K562 (cell line): ENCODE results near the gene NPAS2. TPM values are rescaled to one million over a fixed set of nuclear protein-coding genes. Genes with fewer than 3 reads are reported as not detected.
A peak's percentile ranks its signal among the peaks of the same experiment; 100 is the strongest.

Source experiments
- ATAC-seq: fragments of 200-7000 bp; cut with Tn5 transposase; 3 replicates; pipeline ENCODE4 v1.9.1; 2020; ENCODE audit warnings: moderate library complexity
- Bru-seq: library from RNA; stranded (reverse); fragments of 400-500 nt; gene quantifications from one replicate; lab custom pipeline; 2021; lab: Mats Ljungman, UMichigan
- BruChase-seq, 2 experiments: library from RNA; stranded (reverse); fragments of 400-500 nt; gene quantifications; one replicate each; lab custom pipeline; 2021; lab: Mats Ljungman, UMichigan
- BruUV-seq: library from RNA; stranded (reverse); fragments of 400-500 nt; replicated peaks from 2 replicates; lab custom pipeline; 2021; lab: Mats Ljungman, UMichigan
- CTCF ChIA-PET: fragments of 300-600 bp; formaldehyde crosslinking; extraction: SDS; loops from one replicate; lab custom pipeline; 2021; ENCODE audit warnings: low intra/inter-chr PET ratio; lab: Yijun Ruan, JAX
- POLR2A ChIA-PET: fragments of 300-600, 350-650 bp; sonication (Branson Sonifier 250); formaldehyde crosslinking; extraction: SDS; loops from one replicate; lab custom pipeline; 2021; ENCODE audit warnings: antibody characterized with exemption, inconsistent platforms; lab: Yijun Ruan, JAX
- DNase-seq, 4 experiments: peaks; one replicate each; pipeline versions ENCODE4 v3.0.0 to v3.0.0-alpha.2; 2011 to 2018; ENCODE audit warnings: low spot score in 3 of 4, mixed read lengths in 3 of 4; ENCODE audit errors: extremely low read depth in 1 of 4
- FAIRE-seq: peaks from 2 replicates; lab custom pipeline; 2011; peaks lifted over from hg19 to GRCh38; lab: Jason Lieb, UNC
- H2AFZ ChIP-seq: 2 replicates; pipeline ENCODE4 v1.6.0; 2011; ENCODE audit warnings: low read depth, low read length, control low read depth, inconsistent platforms
- H3K27ac ChIP-seq: fragments of 200-600 bp; 3 replicates; pipeline ENCODE4 v1.8.0; 2011; ENCODE audit warnings: low read depth, mild to moderate bottlenecking, control low read depth, inconsistent platforms, low read length, moderate library complexity, mixed read lengths; ENCODE audit errors: extremely low read depth
- H3K27me3 ChIP-seq, 2 experiments: fragments of 300-600 bp in 1 of 2; 2 replicates in 1 of 2; 3 replicates in 1 of 2; pipeline versions ENCODE4 v1.6.0 to v1.8.0; 2011; ENCODE audit warnings: inconsistent platforms in 2 of 2, low read length in 2 of 2, mild to moderate bottlenecking in 1 of 2, mixed read lengths in 1 of 2, moderate library complexity in 1 of 2; ENCODE audit not compliant: control insufficient read depth in 2 of 2, insufficient read depth in 2 of 2
- H3K36me3 ChIP-seq: fragments of 300-600 bp; 3 replicates; pipeline ENCODE4 v1.8.0; 2011; ENCODE audit warnings: mild to moderate bottlenecking, low read length, inconsistent platforms; ENCODE audit not compliant: control insufficient read depth, insufficient read depth
- H3K4me1 ChIP-seq, 2 experiments: fragments of 200-600 bp in 1 of 2; replicated peaks in 1 of 2; 2 replicates in 1 of 2; 3 replicates in 1 of 2; pipeline versions ENCODE4 v1.5.1 to v1.8.0; 2011; ENCODE audit warnings: inconsistent platforms in 2 of 2, low read length in 2 of 2, mild to moderate bottlenecking in 1 of 2, mixed read lengths in 1 of 2, moderate library complexity in 1 of 2; ENCODE audit not compliant: control insufficient read depth in 2 of 2, insufficient read depth in 2 of 2
- H3K4me2 ChIP-seq: 2 replicates; pipeline ENCODE4 v1.6.1; 2011; ENCODE audit warnings: low read length, control low read depth, inconsistent platforms, mixed read lengths; ENCODE audit not compliant: insufficient read depth
- H3K4me3 ChIP-seq: fragments of 200-600 bp; sonication (generic), shearing (Covaris generic); 2 replicates; pipeline ENCODE4 v1.5.1; 2016; ENCODE audit warnings: control low read depth, inconsistent platforms
- H3K79me2 ChIP-seq: fragments of 200-600 bp; 3 replicates; pipeline ENCODE4 v1.8.0; 2011; ENCODE audit warnings: low read length, inconsistent platforms; ENCODE audit not compliant: control insufficient read depth, insufficient read depth
- H3K9ac ChIP-seq, 2 experiments: 2 replicates each; pipeline versions ENCODE4 v1.6.0 to v1.6.1; 2011; ENCODE audit warnings: low read depth in 2 of 2, low read length in 2 of 2, control low read depth in 1 of 2, inconsistent platforms in 1 of 2, mild to moderate bottlenecking in 1 of 2, mixed read lengths in 1 of 2; ENCODE audit not compliant: insufficient read depth in 1 of 2
- H3K9me1 ChIP-seq: one replicate; pipeline ENCODE4 v1.6.0; 2011; ENCODE audit warnings: inconsistent platforms, mild to moderate bottlenecking, low read length, moderate library complexity; ENCODE audit not compliant: control insufficient read depth, insufficient read depth
- H3K9me3 ChIP-seq: replicated peaks from 2 replicates; pipeline ENCODE4 v1.5.1; 2011; ENCODE audit warnings: low read depth, low read length, inconsistent platforms; ENCODE audit not compliant: control insufficient read depth, insufficient read depth
- H4K20me1 ChIP-seq: replicated peaks from 2 replicates; pipeline ENCODE4 v1.6.1; 2011; ENCODE audit warnings: low read length, inconsistent platforms, mixed read lengths; ENCODE audit not compliant: control insufficient read depth, insufficient read depth
- ASH1L ChIP-seq: fragments of 450-650 bp; IDR thresholded peaks from 2 replicates; pipeline ENCODE4 v1.6.1; 2018; ENCODE audit warnings: borderline replicate concordance, mild to moderate bottlenecking, low read depth; ENCODE audit not compliant: partially characterized antibody
- ATF6 ChIP-seq: sonication (generic); formaldehyde crosslinking; IDR thresholded peaks from 2 replicates; pipeline ENCODE4 v1.4.0; 2020; ENCODE audit warnings: mild to moderate bottlenecking, missing genetic modification reagents
- CBX8 ChIP-seq: fragments of 200-600 bp; sonication (generic); IDR thresholded peaks from 2 replicates; pipeline ENCODE4 v1.6.1; 2012; ENCODE audit warnings: borderline replicate concordance, mixed run types, low read depth, mild to moderate bottlenecking, moderate library complexity, mixed read lengths, low read length, control low read depth, inconsistent platforms; ENCODE audit not compliant: poor library complexity, severe bottlenecking; ENCODE audit errors: extremely low read depth
- E2F6 ChIP-seq, 2 experiments: IDR thresholded peaks; 2 replicates each; pipeline ENCODE4 v1.6.1; 2011; ENCODE audit warnings: borderline replicate concordance in 1 of 2, control low read depth in 1 of 2, low read depth in 1 of 2, low read length in 1 of 2, mild to moderate bottlenecking in 1 of 2, mixed read lengths in 1 of 2, moderate library complexity in 1 of 2; ENCODE audit not compliant: insufficient read depth in 1 of 2, insufficient read length in 1 of 2, poor library complexity in 1 of 2, severe bottlenecking in 1 of 2; ENCODE audit errors: extremely low read depth in 1 of 2
- HDAC3 ChIP-seq: fragments of 450-650 bp; IDR thresholded peaks from 2 replicates; pipeline ENCODE4 v1.6.1; 2018; ENCODE audit warnings: borderline replicate concordance, mild to moderate bottlenecking, moderate library complexity; ENCODE audit not compliant: partially characterized antibody
- KDM5B ChIP-seq: fragments of 200-600 bp; sonication (generic); IDR thresholded peaks from 2 replicates; pipeline ENCODE4 v1.6.1; 2012; ENCODE audit warnings: low read depth, mild to moderate bottlenecking, moderate library complexity, low read length, control low read depth, inconsistent platforms; ENCODE audit not compliant: insufficient replicate concordance
- NR0B1 ChIP-seq: fragments of 450-650 bp; IDR thresholded peaks from one replicate; pipeline ENCODE4 v1.6.1; 2018; ENCODE audit warnings: mild to moderate bottlenecking, moderate library complexity; ENCODE audit not compliant: partially characterized antibody
- PPARD ChIP-seq: fragments of 250-450 bp; sonication (Bioruptor Pico); IDR thresholded peaks from 2 replicates; pipeline ENCODE4 v1.8.0; 2022; ENCODE audit warnings: inconsistent platforms, mild to moderate bottlenecking, moderate library complexity
- ZNF324 ChIP-seq: fragments of 250-450 bp; sonication (Bioruptor Pico); IDR thresholded peaks from 2 replicates; pipeline ENCODE4 v1.4.0; 2020; ENCODE audit warnings: mild to moderate bottlenecking
- whole genome bisulfite sequencing: fragments of 100-300 bp; shearing (Covaris generic); methylation state at CpG from one replicate; pipeline ENCODE4 v1.1.6; 2016; ENCODE audit warnings: low coverage, mixed read lengths; ENCODE audit not compliant: insufficient coverage; ENCODE audit errors: missing lambda C conversion rate; 5-methylcytosine and 5-hydroxymethylcytosine counted together
- in situ Hi-C: fragments of 300-500 bp; cut with MboI; formaldehyde crosslinking; loops from 4 replicates; pipeline ENCODE4 v1.15.0; 2018; ENCODE audit warnings: inconsistent platforms, mixed read lengths
- intact Hi-C: fragments of 100-400 bp; cut with micrococcal nuclease; formaldehyde crosslinking; loops from 2 replicates; pipeline ENCODE4 v1.14.2; 2022
- long read RNA-seq, 3 experiments: library from polyadenylated mRNA in 2 of 3; library from RNA in 1 of 3; unstranded in 2 of 3; stranded (forward) in 1 of 3; transcript quantifications; one replicate each; pipeline ENCODE4 v2.0.0, GENCODE V29; 2019 to 2022
- polyA minus RNA-seq, 3 experiments: library from RNA; depleted of rRNA, polyadenylated mRNA; stranded (reverse); fragments of >200 nt; gene quantifications; 2 replicates each; pipeline ENCODE4 v1.2.3, GENCODE V29; 2011
- polyA plus RNA-seq, 8 experiments: library from polyadenylated mRNA; depleted of rRNA in 4 of 8; stranded (reverse) in 5 of 8; unstranded in 3 of 8; fragments of >200 nt; fragmentation: Nextera tagmentation in 2 of 8; fragmentation: Illumina TruSeq in 1 of 8; extraction: Ambion mirVana in 2 of 8; extraction: Trizol in 1 of 8; gene quantifications; 2 replicates each; pipeline versions ENCODE4 v1.2.1 to v1.2.3, GENCODE V29; 2011 to 2014; ENCODE audit warnings: inconsistent platforms in 1 of 8, missing spikeins in 1 of 8
- total RNA-seq, 7 experiments: library from RNA; depleted of rRNA in 6 of 7; stranded (reverse); fragments of >200 nt in 6 of 7; fragmentation: Illumina TruSeq in 2 of 7; extraction: Trizol in 2 of 7; gene quantifications; 2 replicates each; pipeline versions ENCODE4 v1.2.1 to v1.2.3, GENCODE V29; 2011 to 2021; ENCODE audit warnings: low replicate concordance in 1 of 7

Gene NPAS2
- 0.58 TPM in 1 of 2 replicates, not detected in the other for total RNA-seq (2011; cell fraction: chromatin; rRNA removed; ENCODE audit: low replicate concordance)
- not detected in 2 replicates for total RNA-seq (2011; cell fraction: nucleolus; rRNA removed)
- total RNA-seq (2011; cell fraction: nucleoplasm; rRNA removed), result not detected in 2 replicates
- total RNA-seq (2014; rRNA removed), result not detected in 2 replicates
- not detected in 2 replicates for total RNA-seq (2014; rRNA removed; fragmentation: Illumina TruSeq; extraction: Trizol)
- not detected in 2 replicates for total RNA-seq (2015; rRNA removed; fragmentation: Illumina TruSeq; extraction: Trizol)
- 0.29 TPM in 1 of 2 replicates, not detected in the other for total RNA-seq (2021)
- polyA plus RNA-seq (2011; rRNA removed), result 0.06 TPM in 1 of 2 replicates, not detected in the other
- 0.04 and 0.15 TPM in 2 replicates for polyA plus RNA-seq (2011; cell fraction: cytosol; rRNA removed)
- polyA plus RNA-seq (2011; cell fraction: nucleus; rRNA removed), result 0.16 TPM in 1 of 2 replicates, not detected in the other
- 0.08 and 1.1 TPM in 2 replicates for polyA plus RNA-seq (2012)
- 0.07 TPM in 1 of 2 replicates, not detected in the other for polyA plus RNA-seq (2014; fragmentation: Illumina TruSeq; extraction: Trizol)
- polyA plus RNA-seq (2014; fragmentation: Nextera tagmentation; extraction: Ambion mirVana), result under 1 TPM in 1 of 2 experiments, not detected in 1; 0.06 TPM
- not detected in 2 replicates for polyA plus RNA-seq (2014; rRNA removed)
- not detected in 2 replicates for polyA minus RNA-seq (2011; rRNA and poly(A)+ RNA removed)
- polyA minus RNA-seq (2011; cell fraction: cytosol; rRNA and poly(A)+ RNA removed), result not detected in 2 replicates
- polyA minus RNA-seq (2011; cell fraction: nucleus; rRNA and poly(A)+ RNA removed), result not detected in 2 replicates
- percentile 20 among the genes with signal in this experiment for Bru-seq, nascent RNA
- percentile 23 among the genes with signal in this experiment for BruChase-seq, experiment 1, labeled RNA remaining after a 2-hour chase
- BruChase-seq, experiment 2, labeled RNA remaining after a 6-hour chase, result percentile 20 among the genes with signal in this experiment
- long read RNA-seq, experiment 1, result 0 reads
- long read RNA-seq, experiment 2, result 0 reads
- long read RNA-seq, experiment 3, result 0 reads

- intact Hi-C loops (loop anchor here (10.0 kb wide), 1 partner anchor 165 kb away; no protein-coding TSS in a partner anchor), in situ Hi-C loops (no loop called here)
- no peak for DNase-seq
- CTCF ChIA-PET, result no interaction called here
- no peaks in the 10 kb centered on the region for H3K9me3 ChIP-seq
- no peak for TF ChIP-seq CBX8
- no peak for TF ChIP-seq KDM5B
- TF ChIP-seq ZNF324 (CRISPR knock-in tag), result no peak
- no peak for TF ChIP-seq NR0B1
- no peak for TF ChIP-seq PPARD
- no peak for TF ChIP-seq ASH1L
- no peak for TF ChIP-seq HDAC3
- peak in 1 of 2 experiments; percentile 45 for TF ChIP-seq E2F6 (IDR thresholded peaks at IDR 0.05; ENCODE audit: borderline replicate concordance in 1 of 2, extremely low read depth in 1 of 2, insufficient read depth in 1 of 2, insufficient read length in 1 of 2, low read depth in 1 of 2, low read length in 1 of 2, poor library complexity in 1 of 2, severe bottlenecking in 1 of 2)
- no peak for TF ChIP-seq ATF6
- no peak within 1 kb of the TSS for H3K4me3 ChIP-seq
- no peaks in the 10 kb centered on the region for H3K36me3 ChIP-seq
- 51% methylated on average over 31 of the region's 91 CpGs for WGBS
- POLR2A ChIA-PET, result no interaction called here
- peaks cover 0 to 8% of the 10 kb centered on the region in 2 experiments; a peak in 2 of 5 replicates for H3K4me1 ChIP-seq
- no TSS peak for BruUV-seq
- no peak within 1 kb of the TSS; a peak in 1 of 4 replicates for H3K9ac ChIP-seq
- no peak for ATAC-seq
- no peak within 1 kb of the TSS for H2AFZ ChIP-seq
- FAIRE-seq, result no peak
- H3K4me2 ChIP-seq, result no peak within 1 kb of the TSS
- no peaks in the 10 kb centered on the region for H4K20me1 ChIP-seq
- H3K27ac ChIP-seq, result no peak within 1 kb of the TSS
- no peaks in the 10 kb centered on the region for H3K9me1 ChIP-seq
- no peaks in the 10 kb centered on the region for H3K79me2 ChIP-seq
- peaks cover 18 to 25% of the 10 kb centered on the region in 2 experiments; a peak in 4 of 5 replicates for H3K27me3 ChIP-seq
Observed at GRCh38 chr2:100819370-100820272, at the start of gene NPAS2. Gene NPAS2 (plus strand): TSS chr2:100820139. CDS start chr2:100904755, 84,616 bp downstream.
